OCI-M2 (cell line): ENCODE data around the gene RTP5.

Experiments
- DNase-seq: peaks from one replicate; lab custom pipeline; 2025; ENCODE audit not compliant: unreplicated experiment; lab: John Stamatoyannopoulos, UW

The RTP5 gene

GRCh38 chr2:241843321-241844065 is 26.0 kb upstream of the RTP5 start:
- no peak for DNase-seq

- DNase-seq = no peak
These were observed 25.3 kb upstream of the RTP5 start for GRCh38 chr2:241844066-241844728.

- no peak for DNase-seq
These were observed 24.5 kb upstream of the RTP5 start for GRCh38 chr2:241844831-241845578.

DNA sequence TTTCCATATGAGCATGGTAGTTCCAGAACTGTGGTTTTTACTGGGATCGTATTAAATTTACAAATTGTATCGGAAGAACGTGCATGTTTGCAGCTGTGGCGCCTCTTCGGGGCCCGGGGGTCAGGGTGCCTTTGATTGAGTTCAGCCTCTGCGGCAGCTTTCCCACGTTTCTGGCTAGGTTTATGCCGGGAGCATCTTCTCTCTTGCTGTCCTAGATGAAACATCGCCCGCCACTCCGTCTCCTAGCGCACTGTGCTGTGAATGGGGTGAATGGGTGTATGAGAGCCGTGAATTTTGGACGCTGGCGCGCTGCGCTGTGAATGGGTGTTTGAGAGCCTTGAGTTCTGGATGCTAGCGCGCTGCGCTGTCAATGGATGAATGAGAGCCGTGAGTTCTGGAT is 23.1 kb upstream of the RTP5 start:
- no peak for DNase-seq

DNA sequence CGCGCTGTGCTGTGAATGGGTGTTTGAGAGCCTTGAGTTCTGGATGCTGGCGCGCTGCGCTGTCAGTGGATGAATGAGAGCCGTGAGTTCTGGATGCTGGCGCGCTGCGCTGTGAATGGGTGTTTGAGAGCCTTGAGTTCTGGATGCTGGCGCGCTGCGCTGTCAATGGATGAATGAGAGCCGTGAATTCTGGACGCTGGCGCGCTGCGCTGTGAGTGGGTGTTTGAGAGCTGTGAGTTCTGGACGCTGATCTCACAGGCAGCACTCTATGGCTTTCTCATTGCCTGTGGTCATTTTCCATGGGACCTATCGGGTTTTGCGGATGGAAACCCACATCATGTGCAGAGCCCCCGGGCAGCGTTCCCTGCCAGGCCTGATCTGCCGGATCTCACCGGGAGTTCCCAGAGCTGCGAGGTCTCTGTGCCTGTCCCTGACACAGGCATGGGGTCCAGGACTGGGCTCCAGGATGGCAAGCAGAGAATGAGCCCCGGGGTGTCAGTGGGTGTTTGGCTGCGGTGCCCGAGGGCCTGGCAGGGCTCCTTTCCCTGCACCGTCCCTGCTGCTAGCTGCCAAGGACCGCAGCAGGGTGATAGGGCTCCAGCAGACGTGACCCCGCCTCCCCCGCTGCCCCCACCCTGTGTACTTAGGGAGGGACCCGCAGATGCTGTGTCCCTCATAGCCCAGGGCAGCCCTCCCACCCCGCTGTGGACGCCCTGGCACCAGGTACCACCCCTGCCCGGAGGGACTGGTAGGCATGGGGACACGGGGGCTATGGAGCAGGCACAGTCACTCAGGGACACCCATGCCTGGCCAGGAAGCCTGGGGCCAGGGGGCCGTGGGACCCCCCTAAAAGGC is 20.5 kb upstream of the RTP5 start:
- no peak for DNase-seq

GRCh38 chr2:241849616-241850543 is 19.6 kb upstream of the RTP5 start:
- no peak for DNase-seq

DNA sequence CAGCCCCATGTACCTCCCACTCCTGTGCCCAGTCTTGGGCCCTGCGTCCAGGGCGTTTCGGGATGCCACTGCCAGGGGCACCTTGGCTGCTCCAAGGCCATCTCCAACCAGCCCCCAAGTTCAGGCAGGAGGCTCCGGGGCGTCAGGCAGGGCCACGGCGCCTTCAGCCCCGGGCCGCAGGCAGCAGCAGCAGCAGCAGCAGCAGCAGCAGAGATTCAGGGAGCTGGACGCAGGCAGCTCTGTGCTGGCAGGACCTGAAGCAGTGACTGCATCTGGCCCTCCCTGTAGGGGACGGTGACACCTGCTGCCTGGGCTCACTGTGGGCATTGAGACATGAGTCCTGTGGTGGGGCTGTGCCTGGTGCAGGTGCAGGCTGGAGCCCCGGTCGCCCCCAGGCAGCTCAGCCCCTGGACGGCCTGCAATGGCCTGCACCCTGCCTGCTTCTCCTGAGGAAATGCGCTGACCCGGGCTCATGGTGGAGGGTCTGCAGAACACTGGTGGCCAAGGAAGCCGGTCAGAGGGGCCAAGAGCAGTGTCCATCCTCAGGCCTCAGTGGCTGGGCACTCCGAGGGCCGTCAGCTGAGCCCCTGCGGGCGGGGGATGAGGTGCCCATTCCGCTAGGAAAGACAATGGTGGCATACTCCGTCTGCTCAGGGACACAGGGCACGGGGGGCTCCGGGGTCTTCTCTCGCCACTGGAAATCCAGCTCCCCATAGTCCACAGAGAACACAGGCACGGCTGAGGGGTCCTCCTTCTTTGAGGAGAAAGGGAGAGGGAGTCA is 18.8 kb upstream of the RTP5 start:
- no peak for DNase-seq

- DNase-seq = no peak
These were observed 18.0 kb upstream of the RTP5 start for GRCh38 chr2:241851325-241852115.

- DNase-seq = no peak
These were observed 17.2 kb upstream of the RTP5 start for GRCh38 chr2:241852116-241852980.

DNA sequence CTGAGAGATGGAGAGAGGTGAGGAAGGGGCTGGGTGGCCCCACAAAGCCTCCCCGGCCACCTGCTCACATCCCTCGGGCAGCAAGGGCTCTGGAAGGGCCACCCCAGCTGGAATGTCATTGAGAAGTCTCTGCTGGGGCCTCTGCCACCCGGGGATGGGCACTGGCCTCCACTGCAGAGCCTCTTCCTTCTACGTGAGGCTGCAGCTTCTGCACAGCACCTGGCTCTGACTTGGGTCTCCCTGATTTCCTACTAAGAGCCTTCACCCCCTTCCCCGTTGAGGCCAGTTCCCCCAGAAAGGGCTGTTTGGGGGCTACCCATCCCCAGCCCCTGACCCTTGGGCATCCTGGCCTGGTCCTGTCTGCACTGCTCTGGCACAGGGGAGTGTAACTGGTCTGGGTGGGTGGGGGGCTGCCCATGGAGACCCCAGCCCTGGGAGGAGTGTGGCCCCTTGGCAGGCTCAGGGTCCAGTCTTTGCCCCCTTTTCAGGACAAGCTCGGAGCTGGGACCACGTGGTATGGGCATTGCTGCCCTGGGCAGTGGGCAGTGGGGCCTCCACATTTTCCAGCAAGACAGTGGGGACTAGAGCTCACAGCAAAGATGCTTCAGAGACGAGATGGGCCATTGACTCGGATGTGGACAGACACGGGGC is 16.4 kb upstream of the RTP5 start:
- no peak for DNase-seq

DNA sequence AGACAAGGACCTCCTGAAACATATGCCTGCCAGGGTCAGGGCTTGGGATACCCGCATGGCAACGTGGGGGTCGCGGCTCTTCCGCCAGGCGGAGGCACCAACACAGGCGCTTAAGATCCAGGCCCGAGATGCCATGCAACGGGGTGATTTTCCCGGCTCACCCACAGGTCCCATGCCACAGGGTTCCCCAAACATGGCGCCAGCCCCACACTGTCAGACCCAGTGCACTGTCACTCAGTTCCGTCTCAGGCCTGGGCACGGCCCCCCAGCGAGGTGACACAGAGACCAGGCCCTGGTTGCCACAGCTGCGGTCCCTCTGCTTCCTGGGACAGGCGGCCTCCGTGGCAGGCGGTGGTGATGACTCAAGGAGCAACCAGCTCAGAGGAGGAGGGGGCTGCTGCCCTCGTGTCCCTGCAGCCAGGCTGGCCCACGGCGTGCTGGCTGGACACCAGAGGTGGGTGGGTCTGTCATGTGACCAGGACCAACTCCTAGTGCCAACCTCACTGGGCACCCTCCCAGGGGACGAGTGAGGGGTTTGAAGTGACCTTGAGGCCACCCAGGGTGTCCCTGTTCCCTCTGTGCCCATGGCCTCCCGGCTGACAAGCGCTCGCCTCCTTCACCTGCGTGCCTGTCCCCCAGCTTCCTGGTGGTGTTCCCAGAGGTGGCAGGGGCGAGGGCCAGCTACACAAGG is 15.7 kb upstream of the RTP5 start:
- no peak for DNase-seq

GRCh38 chr2:241854342-241855244 is 14.9 kb upstream of the RTP5 start:
- DNase-seq = no peak

- DNase-seq = no peak
These were observed 14.2 kb upstream of the RTP5 start for GRCh38 chr2:241855245-241855887.

DNA sequence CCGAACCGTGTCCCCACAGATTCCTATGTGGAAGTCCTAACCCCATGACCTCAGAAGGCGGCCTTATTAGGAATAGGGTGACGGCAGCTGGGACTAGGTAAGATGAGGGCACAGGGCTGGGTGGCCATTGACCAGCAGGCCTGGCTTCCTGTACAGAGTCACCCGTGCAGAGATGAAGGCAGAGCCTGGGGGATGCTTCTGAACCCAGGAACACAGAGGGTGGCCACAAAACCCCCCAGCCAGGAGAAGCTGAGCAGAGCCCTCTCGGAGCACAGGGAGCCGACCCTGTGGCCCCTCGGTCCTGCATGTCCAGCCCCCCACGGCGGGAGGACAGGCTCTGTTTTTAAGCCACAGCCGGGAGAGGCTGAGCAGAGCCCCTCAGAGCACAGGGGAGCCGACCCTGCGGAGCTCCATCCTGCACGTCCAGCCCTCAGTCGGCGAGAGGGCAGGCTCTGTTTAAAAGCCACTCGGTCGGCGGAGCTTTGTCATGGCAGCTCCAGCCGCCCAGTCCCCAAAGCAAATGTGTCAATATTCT is 13.6 kb upstream of the RTP5 start:
- DNase-seq = no peak
